ENCODE results near the gene NEDD4.

NEDD4 gene

DNA sequence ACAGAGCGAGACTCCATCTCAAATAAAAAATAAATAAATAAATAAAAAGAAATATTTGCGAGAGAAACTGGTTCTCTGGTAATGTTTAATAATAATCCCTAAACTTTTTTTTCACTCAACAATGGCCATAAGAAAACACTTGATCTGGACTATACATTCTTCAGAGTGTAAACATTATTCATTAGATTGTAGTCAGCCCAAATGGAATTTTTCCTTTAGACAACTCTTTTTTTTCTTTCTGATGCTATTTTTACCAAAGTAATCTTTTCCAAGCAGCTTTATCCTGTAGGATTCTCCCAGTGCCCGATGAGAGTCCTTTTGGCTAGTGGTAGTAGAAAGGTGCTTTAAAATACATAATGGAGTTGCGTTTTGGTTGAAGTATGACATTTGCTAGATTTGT is 90.4 kb downstream of the NEDD4 start:
- no peaks in the 10 kb centered on the region for H3K4me1 ChIP-seq
- no peak overlapping the region for H3K4me2 ChIP-seq
- no peaks in the 10 kb centered on the region for H3K27me3 ChIP-seq
- no peaks in the 10 kb centered on the region for H3K36me3 ChIP-seq
- no peaks in the 10 kb centered on the region for H3K9me3 ChIP-seq
- H4K20me1 ChIP-seq: no peaks in the 10 kb centered on the region
- no peak overlapping the region for H3K27ac ChIP-seq
- H3K4me3 ChIP-seq: no peak overlapping the region
- no peak overlapping the region for H3K9ac ChIP-seq
- no peak for TF ChIP-seq Cebpa-rat (IDR thresholded peaks at IDR 0.05)

DNA sequence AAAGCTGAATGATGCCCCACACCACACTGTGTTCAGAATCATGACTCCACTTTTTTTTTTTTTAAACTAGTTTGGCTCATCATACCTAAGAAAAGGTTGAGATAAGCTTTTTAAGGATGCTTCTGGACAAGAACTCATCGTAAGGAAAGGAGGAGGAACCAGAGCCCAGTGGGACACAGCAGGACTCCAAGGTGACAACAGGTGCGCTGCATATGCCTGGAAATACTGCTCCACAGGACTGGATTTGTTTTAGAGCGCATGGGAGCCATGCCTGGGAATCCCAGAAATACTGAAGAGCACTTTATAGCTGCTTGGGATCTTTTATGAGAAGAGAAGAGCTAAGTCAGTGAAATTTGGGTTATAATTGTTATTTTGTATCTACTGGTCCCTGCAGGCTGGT is 93.4 kb downstream of the NEDD4 start:
- Histone ChIP-seq H3K27ac (no peak overlapping the region), H4K20me1 (no peaks in the 10 kb centered on the region), H3K4me2 (no peak overlapping the region), H3K27me3 (no peaks in the 10 kb centered on the region), H3K4me3 (no peak overlapping the region), H3K4me1 (no peaks in the 10 kb centered on the region), H3K36me3 (no peaks in the 10 kb centered on the region), H3K9ac (no peak overlapping the region), H3K9me3 (no peaks in the 10 kb centered on the region)
- TF ChIP-seq Cebpa-rat (IDR thresholded peaks at IDR 0.05): no peak

DNA sequence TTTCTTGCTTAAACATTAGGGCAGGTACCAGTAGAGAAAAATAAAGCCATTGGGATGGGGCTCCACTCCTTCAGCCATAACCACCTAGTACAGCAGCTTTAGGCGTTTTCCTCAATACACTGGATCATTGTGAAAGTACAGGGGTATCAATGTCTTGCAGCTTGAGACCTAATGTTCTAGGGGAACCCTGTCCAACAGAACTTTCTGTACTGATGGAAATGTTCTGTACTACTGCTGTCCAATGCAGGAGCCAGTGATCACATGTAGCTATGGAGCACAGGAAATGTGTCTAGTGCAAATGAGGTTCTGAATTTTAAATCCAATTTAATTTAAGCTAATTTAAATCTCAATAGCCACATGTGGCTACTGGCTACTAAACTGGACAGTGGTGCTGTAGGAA is 93.9 kb downstream of the NEDD4 start:
- H3K4me2 ChIP-seq: no peak overlapping the region
- no peak overlapping the region for H3K27ac ChIP-seq
- TF ChIP-seq Cebpa-rat (IDR thresholded peaks at IDR 0.05): no peak
- no peak overlapping the region for H3K4me3 ChIP-seq
- no peaks in the 10 kb centered on the region for H4K20me1 ChIP-seq
- H3K4me1 ChIP-seq: no peaks in the 10 kb centered on the region
- H3K9ac ChIP-seq: no peak overlapping the region
- no peaks in the 10 kb centered on the region for H3K9me3 ChIP-seq
- H3K27me3 ChIP-seq: no peaks in the 10 kb centered on the region
- H3K36me3 ChIP-seq: no peaks in the 10 kb centered on the region

DNA sequence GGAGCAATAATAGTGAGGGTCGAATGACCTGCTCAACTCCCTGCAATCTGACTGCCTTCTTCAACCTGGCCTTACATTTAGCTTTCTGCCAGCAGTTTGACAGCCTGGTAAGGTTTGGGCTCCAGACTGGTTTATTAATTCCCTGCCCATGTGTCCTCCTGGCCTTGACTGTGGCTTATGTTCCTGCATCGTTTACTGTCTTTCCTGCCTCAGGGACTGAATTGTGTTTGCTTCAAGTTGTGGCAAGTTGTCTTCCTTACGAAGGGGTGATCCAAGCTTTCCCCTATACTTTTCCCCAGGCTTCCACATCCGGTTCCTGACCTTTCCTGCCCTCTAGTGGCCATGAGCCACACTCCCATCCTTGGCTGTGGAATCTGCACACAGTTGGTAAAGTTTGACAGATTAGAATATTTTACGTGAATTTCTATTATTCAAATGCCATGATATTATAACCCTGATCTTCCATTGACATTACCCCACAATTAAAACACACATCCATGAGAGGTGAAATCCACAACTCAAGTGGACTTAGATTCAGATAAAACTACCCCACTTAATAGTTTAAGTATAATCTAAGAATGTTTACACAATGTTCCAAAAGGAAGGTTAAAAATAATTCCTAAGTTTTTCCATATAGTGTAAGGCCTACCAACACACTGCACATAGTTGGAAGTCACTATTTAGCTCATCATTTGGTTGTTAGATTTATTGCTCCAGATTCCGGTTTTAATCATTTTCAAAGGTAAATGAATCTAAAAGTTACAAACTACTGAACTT is 95.7 kb downstream of the NEDD4 start:
- no peak for TF ChIP-seq Cebpa-rat (IDR thresholded peaks at IDR 0.05)
- no peak overlapping the region for H3K9ac ChIP-seq
- no peaks in the 10 kb centered on the region for H3K27me3 ChIP-seq
- no peak overlapping the region for H3K27ac ChIP-seq
- H3K4me3 ChIP-seq: no peak overlapping the region
- H3K9me3 ChIP-seq: no peaks in the 10 kb centered on the region
- H3K36me3 ChIP-seq: no peaks in the 10 kb centered on the region
- H4K20me1 ChIP-seq: no peaks in the 10 kb centered on the region
- H3K4me1 ChIP-seq: no peaks in the 10 kb centered on the region
- no peak overlapping the region for H3K4me2 ChIP-seq

DNA sequence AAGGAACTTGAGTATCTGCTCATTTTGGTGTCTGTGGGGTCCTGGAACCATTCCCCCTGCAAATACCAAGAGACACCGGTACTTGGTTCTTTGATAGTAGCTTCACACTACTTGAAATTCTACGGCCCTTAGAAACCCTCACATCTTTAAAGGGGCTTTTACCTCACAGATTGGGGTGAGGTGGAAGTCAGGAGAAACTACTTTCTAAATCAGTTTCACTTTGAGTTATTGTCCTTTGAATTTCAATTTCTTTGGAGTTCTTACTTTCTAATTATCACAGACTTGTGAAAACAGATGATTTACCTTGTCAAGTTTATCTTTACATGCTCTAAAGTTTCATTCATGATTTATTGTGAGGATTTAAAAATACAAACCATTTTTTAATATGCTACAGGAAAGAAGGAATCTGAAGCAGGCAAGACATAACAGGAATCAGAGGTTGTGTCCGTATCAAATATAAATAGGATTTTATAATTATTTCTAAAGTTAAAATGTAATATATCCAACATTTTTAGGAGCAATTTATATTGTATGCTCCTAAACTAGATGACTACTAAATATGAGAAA is 98.9 kb downstream of the NEDD4 start:
- Histone ChIP-seq H4K20me1 (no peaks in the 10 kb centered on the region), H3K36me3 (no peaks in the 10 kb centered on the region), H3K4me1 (no peaks in the 10 kb centered on the region), H3K9me3 (no peaks in the 10 kb centered on the region), H3K9ac (no peak overlapping the region), H3K4me2 (no peak overlapping the region), H3K4me3 (no peak overlapping the region), H3K27me3 (no peaks in the 10 kb centered on the region), H3K27ac (no peak overlapping the region)
- TF ChIP-seq Cebpa-rat (IDR thresholded peaks at IDR 0.05): no peak

DNA sequence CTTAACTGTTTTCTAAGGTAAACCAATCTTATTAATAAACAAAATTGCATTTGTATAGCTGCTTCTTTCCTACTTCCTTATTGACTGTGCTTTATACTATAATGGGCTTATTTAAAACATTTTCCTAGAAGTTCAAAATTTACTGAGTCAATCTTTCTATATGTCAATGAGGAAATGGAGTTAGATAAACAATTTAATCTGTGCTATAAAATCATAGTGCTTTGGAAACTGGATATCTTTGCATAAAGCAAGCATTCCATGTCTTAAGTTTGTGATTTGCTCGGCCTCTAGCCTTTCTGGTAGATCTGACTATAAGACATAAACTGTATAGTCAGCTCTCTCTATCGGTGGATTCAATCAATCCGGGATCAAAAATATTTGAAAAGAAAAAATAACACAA is 99.6 kb downstream of the NEDD4 start:
- H3K27me3 ChIP-seq: no peaks in the 10 kb centered on the region
- H3K9me3 ChIP-seq: peaks cover 2% of the 10 kb centered on the region; the same call in 1 of the 2 replicates
- no peak overlapping the region for H3K9ac ChIP-seq
- H3K4me1 ChIP-seq: no peaks in the 10 kb centered on the region
- H4K20me1 ChIP-seq: no peaks in the 10 kb centered on the region
- no peak overlapping the region for H3K27ac ChIP-seq
- TF ChIP-seq Cebpa-rat (IDR thresholded peaks at IDR 0.05): no peak
- no peaks in the 10 kb centered on the region for H3K36me3 ChIP-seq
- H3K4me2 ChIP-seq: no peak overlapping the region
- no peak overlapping the region for H3K4me3 ChIP-seq

DNA sequence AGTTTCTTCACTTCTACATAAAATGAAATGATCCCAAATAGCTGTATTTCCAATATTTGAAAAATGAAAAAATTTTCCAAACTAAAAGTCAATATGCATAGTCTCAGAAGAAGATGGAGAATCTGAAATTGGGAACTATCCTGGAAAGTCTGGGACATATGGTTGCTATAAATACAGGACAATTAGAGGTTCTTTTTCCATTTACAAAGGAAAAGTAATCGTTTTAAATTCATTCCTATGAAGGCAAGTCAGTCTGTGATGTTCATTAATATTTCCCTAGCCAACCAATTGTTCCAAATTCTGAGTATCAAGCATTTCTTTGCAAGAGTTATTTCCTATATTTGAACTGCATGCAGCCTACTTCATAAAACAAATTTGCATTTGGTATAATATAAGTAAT is 102.2 kb downstream of the NEDD4 start:
- Histone ChIP-seq H3K9ac (no peak overlapping the region), H3K27me3 (no peaks in the 10 kb centered on the region), H3K4me1 (no peaks in the 10 kb centered on the region), H3K4me3 (no peak overlapping the region), H3K9me3 (peaks cover 13% of the 10 kb centered on the region), H3K27ac (no peak overlapping the region), H4K20me1 (no peaks in the 10 kb centered on the region), H3K36me3 (no peaks in the 10 kb centered on the region), H3K4me2 (no peak overlapping the region)
- no peak for TF ChIP-seq Cebpa-rat (IDR thresholded peaks at IDR 0.05)

DNA sequence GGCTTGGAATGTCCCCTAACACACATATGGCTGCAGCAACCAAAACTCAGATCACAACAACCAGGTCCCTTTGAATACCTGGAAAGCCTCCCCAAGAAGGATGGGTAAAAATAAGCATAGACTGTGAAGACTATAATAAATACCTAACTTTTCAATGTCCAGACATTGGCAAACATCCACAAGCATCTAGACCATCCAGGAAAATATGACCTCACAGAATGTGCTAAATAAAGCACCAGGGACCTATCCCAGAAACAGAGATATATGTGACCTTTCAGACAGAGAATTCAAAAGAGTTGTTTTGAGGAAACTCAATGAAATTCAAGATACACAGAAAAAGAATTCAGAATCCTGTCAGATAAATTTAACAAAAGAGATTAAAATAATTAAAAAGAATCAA is 109.2 kb downstream of the NEDD4 start:
- no peaks in the 10 kb centered on the region for H3K36me3 ChIP-seq
- no peak for TF ChIP-seq Cebpa-rat (IDR thresholded peaks at IDR 0.05)
- no peak overlapping the region for H3K9ac ChIP-seq
- H3K27me3 ChIP-seq: no peaks in the 10 kb centered on the region
- H3K9me3 ChIP-seq: peaks cover 14% of the 10 kb centered on the region
- no peak overlapping the region for H3K4me3 ChIP-seq
- no peak overlapping the region for H3K27ac ChIP-seq
- H4K20me1 ChIP-seq: no peaks in the 10 kb centered on the region
- H3K4me1 ChIP-seq: no peaks in the 10 kb centered on the region
- H3K4me2 ChIP-seq: no peak overlapping the region

DNA sequence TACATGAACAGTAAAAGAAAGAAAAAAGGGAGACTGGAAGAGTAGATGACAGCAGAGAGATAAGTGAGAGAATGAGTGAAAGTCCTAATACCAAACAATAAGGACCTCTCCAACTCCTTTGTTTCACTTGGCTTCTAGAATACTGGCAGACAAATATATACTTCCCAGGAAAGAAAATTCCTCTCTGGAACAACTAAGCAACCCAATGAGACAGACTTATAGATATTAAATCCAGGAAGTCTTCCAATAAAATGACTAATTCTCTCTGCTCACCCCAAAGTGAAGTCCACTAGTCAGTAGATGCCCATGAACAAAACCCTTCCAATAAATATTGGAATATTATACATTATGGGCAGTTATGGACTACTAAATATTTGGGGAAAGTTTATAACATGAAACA is 114.2 kb downstream of the NEDD4 start:
- no peak overlapping the region for H3K27ac ChIP-seq

DNA sequence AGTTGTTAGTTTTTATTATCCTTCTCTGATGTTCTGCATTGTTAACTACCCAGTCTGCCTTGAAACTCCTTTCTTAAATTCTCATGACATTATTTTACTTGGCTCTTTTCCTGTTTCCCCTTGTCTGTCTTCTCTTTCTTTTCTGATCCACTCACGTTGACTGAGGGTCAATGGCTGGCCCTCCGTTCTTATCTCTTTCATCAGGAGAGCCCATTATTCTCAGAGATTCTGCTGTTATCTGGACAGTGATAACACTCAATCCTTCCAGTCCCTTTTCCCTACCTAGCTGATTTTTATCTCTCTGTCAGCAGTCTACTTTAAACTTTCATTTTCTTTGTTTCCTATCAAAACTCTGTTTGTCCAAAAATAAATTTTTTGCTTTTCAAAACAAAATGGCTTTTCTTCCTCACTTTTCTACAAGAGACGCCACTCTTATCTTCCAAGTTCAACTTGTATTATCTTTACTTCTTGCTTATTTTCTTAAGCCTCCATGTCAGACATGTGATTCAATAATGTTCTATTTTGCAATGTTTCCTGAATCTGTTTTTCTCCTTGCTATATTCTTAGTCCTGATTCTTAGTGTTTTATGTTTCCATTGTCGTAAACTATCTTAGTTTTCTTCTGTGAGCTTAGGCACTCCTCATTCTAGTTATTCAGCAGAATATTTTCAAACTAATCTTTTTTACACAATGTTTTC is 120.2 kb downstream of the NEDD4 start:
- Histone ChIP-seq H3K27me3 (no peaks in the 10 kb centered on the region), H3K4me3 (no peak overlapping the region), H4K20me1 (no peaks in the 10 kb centered on the region), H3K27ac (no peak overlapping the region), H3K9ac (no peak overlapping the region), H3K36me3 (no peaks in the 10 kb centered on the region), H3K4me2 (no peak overlapping the region), H3K9me3 (no peaks in the 10 kb centered on the region), H3K4me1 (no peaks in the 10 kb centered on the region)
- no peak for TF ChIP-seq Cebpa-rat (IDR thresholded peaks at IDR 0.05)

More for the DNA sequence above, 114.2 kb downstream of the NEDD4 start:
- H3K4me2 ChIP-seq: no peak overlapping the region
- H3K27me3 ChIP-seq: no peaks in the 10 kb centered on the region
- H3K4me3 ChIP-seq: no peak overlapping the region
- TF ChIP-seq Cebpa-rat (IDR thresholded peaks at IDR 0.05): no peak
- H3K9ac ChIP-seq: no peak overlapping the region
- no peaks in the 10 kb centered on the region for H4K20me1 ChIP-seq
- H3K4me1 ChIP-seq: no peaks in the 10 kb centered on the region
- no peaks in the 10 kb centered on the region for H3K36me3 ChIP-seq
- H3K9me3 ChIP-seq: no peaks in the 10 kb centered on the region
